Epithelial cell of prostate (primary cell): ENCODE results near the gene NUDT17.
"Not testable (repeated sequence)": the region's sequence is repeated elsewhere in the genome, so short reads cannot be mapped to it uniquely, and the experiment has no call there.

ENCODE experiments used
- DNase-seq: peaks from one replicate; pipeline ENCODE4 v3.0.0-alpha.2; 2011; ENCODE audit warnings: low read depth, low spot score
- H3K27ac ChIP-seq: fragments of 450-650 bp; 2 replicates; pipeline ENCODE4 v1.5.1; 2017; ENCODE audit warnings: mild to moderate bottlenecking

NUDT17 gene, protein sequence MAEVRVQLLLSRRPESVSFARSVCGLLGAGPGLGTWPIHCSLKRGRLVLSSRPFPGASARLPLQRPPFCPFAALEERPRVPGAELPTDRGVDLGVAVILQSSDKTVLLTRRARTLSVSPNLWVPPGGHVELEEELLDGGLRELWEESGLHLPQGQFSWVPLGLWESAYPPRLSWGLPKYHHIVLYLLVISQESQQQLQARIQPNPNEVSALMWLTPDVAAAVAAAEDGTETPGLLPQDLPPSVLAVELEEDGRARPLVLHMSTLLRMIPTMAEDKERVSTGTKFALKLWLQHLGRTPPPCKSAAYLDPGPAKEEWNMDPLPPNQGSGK

DNA sequence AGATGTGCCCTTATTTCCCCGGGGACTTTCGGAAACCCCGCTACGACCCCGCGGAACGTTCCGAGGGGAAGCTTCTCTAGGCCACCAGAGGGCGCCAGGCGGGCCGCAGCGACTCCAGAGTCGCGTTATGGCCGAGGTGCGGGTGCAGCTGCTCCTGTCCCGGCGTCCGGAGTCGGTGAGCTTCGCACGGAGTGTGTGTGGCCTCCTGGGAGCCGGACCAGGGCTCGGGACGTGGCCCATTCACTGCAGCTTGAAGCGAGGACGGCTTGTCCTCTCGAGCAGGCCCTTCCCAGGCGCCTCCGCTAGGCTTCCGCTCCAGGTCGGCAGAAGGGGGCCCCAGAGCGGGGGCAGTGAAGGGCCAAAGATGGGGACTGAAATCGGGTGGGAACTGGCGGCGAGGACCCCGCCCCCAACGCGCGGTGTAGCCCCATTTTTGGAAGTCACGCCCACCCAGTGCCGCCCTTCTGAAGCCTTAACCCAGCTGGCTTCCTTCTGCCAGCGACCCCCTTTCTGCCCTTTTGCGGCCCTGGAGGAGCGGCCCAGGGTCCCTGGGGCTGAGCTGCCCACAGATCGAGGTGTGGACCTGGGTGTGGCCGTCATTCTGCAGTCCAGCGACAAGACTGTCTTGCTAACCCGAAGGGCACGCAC is at the start of gene NUDT17:
Gene NUDT17, plus strand, starts transcription at position 117 of the 648 bp plus-strand sequence. Its CDS starts 11 bp downstream, at position 128.
- no peak for DNase-seq
- no peak within 1 kb of the TSS for H3K27ac ChIP-seq

DNA sequence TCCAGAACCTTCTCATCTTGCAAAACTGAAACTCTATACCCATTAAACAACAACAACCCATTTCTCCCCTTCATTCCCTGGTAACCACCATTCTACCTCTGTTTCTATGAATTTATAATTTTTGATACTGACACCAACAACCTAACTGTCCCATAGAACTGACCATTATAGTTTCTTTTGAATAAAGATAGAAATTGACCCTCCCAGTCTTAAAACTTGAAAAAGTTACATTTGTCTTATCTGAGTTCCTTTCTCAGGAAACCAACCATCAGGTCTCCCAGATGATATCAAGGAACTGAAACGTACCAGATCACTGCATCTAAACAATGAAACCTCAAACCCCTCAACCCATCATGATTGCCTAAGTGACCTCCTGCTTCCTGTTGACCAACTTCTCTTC is 48.7 kb upstream of the NUDT17 start:
- H3K27ac ChIP-seq: no peak overlapping the region
- no peak for DNase-seq

DNA sequence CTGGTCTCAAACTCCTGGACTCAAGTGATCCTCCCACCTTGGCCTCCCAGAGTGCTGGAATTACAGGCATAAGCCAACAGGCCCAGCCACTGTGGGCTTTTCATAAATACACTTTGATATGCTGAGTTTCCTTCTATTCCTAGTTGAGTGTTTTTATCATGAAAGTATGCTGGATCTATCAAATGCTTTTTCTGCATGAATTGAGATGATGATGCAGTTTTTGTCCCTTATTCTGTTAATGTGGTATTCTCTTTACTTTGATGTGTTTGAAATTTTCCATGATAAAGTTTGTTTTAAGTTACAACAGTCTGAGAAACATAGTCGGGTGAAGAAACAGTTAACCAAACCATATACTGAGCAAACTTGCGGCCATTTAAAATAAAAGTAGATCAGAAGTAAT is 45.6 kb upstream of the NUDT17 start:
- no peak overlapping the region for H3K27ac ChIP-seq
- DNase-seq: no peak

DNA sequence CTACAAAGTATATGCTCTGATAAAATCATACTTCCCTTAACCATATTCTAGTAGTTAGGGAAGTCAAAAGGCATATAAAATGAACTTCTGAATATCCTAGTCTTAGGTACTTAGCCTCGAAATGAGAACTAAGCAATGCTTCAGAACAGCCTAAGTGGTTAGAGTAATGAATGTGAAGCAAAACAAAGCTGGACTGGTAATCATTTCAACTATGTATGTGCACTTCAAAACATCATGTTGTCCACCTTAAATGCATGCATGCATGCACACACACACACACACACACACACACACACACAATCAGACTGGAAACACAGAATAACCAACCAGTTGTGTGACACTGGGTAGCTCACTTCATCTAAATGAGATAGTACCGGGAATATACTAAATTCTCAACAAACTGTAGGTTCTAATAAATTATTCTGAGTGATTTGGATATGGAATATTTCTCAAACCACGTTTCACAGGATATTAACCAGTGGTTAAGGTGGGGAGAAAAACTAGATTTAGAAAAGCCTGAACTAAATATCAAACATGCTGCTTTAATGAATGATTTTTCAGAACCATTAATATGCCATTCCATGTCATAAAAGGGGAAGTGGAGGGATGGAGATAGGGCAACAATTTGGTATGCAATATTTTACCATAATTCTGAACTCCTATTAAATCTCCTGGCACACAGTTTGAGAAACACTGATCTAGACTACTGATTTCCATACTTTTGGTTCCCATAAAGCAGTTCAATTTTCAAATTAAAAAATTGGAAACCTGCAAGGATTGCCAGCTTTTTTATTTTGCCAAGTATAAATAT is 41.0 kb upstream of the NUDT17 start:
- H3K27ac ChIP-seq: no peak overlapping the region
- DNase-seq: no peak

DNA sequence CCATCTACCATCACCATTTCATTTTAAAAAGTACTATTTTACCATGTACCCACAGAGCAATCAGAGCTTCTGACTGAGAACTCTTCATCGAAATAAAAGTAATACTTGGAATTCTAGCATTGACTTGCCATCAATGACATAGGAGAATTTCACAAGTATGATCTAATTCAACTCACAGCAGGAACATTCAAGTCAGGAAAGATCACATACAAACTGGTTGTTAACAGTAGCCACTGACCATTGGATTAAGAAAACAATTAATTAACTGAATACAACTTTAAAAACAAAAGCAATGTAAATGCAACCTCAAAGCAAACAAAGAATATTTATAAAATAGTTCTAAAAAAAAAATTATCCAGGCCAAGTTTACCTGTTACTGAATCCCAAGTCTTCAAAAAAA is 40.4 kb upstream of the NUDT17 start:
- DNase-seq: no peak
- no peak overlapping the region for H3K27ac ChIP-seq

DNA sequence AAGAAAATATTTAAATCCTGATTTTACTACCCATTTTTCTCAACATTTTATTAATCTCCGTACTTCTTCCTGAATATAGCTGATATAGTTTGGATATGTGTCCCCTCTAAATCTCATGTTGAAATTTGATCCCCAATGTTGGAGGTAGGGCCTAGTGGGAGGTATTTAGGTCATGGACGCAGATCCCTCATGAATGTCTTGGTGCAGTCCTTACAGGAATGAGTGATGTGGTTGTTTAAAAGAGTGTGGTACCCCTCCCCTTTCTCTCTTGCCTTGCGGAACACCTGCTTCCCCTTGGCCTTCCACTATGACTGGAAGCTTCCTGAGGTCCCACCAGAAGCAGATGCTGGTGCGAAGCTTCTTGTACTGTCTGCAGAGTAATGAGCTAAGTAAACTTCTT is 39.0 kb upstream of the NUDT17 start:
- DNase-seq: no peak
- no peak overlapping the region for H3K27ac ChIP-seq

DNA sequence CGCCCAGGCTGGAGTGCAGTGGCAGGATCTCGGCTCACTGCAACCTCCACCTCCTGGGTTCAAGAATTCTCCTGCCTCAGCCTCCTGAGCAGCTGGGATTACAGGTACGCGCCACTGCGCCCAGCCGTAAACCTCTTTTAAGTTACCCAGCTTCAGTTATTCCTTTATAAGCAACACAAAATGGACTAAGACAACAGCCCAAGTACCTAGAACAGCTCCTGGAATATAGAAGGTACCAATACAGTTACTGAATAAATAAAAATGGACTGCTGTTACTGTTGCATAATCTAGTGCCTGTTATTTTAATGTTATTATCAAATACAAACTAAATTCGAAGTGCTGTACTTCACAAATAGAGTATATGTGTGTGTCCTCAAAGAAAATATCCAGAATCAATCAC is 38.6 kb upstream of the NUDT17 start:
- DNase-seq: no peak
- no peak overlapping the region for H3K27ac ChIP-seq

DNA sequence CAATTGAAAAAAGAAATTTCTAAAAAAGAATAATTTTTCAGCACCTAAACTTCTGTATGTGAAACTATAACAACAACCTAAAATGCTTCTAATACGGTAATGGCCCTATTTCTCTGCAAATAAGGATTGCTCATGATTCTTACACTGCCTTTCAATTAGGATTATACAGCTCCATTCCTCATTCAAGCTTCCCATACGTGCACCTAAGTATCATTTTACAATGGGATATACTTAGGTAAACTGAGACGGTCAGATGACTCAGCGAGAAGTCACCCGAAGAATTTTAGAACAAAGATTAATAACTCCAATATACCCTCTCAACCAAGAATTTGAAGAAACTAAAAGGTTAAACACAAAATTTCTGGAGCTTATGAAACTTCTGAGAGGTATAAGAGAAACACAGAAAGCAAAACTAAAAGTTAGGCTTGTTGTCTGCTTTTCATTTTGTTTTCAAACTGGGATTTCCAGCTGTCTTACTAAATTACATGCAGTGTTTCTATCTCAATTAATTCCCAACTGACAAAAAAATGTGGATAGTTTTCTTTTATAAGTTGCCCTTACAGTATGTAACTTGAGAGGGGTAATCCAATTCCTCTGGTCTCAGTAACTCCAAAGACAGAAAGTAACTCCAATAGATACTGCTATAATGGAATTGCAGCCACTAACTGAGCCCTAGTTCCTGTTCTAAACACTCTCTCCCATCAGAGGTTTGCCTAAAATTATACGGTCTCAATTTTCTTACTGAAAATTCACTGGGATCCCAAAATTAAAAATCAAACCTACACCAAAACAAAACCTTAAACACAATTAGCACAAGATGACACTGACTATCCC is 32.2 kb upstream of the NUDT17 start:
- not testable (repeated sequence) for H3K27ac ChIP-seq, DNase-seq

DNA sequence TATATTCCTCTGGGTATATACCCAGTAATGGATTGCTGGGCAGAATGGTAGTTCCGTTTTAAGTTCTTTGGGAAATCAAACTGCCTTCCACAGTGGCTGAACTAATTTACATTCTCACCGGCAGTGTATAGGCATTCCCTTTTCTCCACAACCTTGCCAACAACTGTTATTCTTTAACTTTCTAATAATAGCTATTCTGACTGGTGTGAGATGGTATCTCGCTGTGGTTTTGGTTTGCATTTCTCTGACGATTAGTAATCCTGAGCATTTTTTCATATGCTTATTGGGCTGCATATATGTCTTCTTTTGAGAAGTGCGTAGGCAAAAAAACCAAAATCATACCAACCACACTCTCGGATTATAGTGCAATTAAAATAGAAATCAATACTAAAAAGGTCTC is 27.3 kb upstream of the NUDT17 start:
- DNase-seq, H3K27ac ChIP-seq: not testable (repeated sequence)

DNA sequence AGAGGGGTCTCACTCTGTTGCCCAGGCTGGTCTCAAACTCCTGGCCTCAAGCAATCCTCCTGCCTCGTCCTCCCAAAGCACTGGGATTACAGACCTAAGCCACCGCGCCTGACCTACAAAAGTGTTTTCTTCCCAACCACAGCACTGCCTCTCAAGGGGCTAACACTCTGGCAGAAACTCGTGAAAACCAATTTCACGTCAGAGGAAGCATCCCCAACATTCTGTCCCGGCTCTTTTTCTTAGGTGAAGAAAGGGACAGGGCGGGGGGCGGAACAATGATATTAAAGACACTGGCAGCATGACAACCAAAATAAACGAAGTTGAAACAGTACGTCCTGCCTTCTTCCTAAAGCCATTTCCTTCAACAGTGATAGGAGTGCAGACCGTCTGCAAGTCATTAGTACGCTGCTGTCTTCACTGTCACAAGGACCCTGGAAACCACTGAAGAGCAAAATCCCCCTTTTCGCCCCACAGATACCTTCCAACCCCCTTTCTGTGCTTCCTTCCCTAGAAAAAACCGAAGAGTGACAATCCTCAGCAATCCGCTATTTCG is 22.6 kb upstream of the NUDT17 start:
- not testable (repeated sequence) for DNase-seq, H3K27ac ChIP-seq

DNA sequence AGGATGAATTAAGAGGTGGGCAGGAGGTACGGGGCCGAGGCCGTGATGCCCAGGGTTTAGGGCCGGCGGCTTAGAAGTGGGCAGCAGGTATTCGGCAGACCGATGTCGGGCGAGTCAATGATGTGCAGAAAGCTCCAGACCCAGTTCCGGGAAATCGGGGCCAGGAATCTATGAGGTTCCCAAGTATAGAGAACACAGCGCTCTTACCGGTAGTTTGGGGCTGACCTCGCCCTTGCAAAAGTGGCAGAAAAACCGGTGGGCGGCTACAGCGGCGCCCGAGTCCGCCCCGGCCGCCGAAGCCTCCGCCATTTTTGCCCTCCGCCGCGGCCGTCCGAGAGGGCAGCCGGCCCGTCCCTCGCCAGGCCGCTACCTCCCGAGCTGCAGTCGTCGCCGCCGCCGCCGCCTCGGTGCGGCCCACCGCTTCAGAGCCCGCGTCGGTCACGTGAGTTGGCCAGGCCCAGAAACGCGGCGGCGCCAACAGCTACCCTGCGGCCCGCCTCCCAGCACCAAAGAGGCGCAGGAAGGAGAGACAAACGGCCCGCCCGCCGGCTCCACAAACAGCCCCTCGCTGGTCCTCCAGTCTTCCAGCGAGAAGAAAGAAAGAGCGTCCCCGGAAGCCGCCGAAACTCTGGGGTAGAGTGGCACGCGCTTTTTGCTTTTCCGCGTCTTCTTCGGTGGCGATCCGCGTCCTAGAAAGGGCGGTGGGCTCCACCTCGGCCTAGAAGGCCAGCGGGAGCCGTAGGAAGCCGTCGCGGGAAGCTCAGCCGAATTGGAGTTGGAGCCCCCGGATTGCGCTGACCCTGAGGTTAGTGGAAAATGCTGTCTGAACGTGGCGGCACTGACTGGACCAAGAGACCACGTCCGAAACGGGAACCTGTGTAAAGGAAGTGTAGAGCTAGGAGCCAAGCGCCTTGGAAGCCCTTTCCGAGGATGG is 21.6 kb upstream of the NUDT17 start, which contains the start of the genes POLR3C and RNF115:
Gene POLR3C, plus strand, starts transcription at position 636 of the 934 bp plus-strand sequence. CDS start 1,577 bp downstream, outside the sequence.
Gene RNF115, minus strand, starts transcription at position 531 of the 934 bp plus-strand sequence. Its CDS starts 222 bp downstream, at position 309.
- no peak for DNase-seq
- peak within 1 kb of the TSS; percentile 81 for H3K27ac ChIP-seq

DNA sequence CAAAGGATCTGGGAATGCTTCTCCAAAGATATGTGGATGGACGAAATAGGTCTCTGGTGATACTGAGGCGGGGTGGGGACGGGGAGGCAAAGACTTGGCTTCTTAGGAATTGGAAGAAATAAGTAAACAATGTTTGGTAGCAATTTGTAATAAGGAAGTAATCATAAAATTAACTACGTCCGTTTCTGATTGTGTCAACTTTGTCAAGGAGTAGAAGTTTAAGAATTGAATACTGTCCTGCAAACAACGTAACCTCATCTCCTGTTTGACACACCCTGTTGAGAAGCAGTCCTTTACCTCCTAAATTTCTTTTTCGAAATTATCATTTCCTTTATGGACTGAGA is 21.0 kb upstream of the NUDT17 start:
- no peak for DNase-seq
- H3K27ac ChIP-seq: peak overlapping the region; percentile 81

DNA sequence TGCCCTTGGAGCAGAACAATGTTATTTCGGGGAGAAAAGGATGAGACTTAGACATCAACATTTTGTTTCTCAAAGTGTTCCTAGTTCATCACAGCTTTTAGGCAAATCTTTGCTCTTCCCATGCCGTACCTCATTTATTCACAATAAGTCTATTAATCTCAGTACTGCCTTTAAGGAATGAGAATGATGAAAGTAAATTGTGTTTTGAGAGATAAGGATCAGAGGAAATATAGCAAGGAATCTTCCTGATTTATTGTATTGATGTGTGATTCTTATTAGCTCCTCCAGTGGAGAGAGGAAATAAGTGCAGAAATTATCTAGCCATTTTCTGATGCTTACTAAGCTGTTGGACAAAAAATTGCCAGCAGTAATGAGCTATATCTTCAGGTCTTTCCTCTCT is 19.4 kb upstream of the NUDT17 start:
- no peak for DNase-seq
- H3K27ac ChIP-seq: no peak overlapping the region

DNA sequence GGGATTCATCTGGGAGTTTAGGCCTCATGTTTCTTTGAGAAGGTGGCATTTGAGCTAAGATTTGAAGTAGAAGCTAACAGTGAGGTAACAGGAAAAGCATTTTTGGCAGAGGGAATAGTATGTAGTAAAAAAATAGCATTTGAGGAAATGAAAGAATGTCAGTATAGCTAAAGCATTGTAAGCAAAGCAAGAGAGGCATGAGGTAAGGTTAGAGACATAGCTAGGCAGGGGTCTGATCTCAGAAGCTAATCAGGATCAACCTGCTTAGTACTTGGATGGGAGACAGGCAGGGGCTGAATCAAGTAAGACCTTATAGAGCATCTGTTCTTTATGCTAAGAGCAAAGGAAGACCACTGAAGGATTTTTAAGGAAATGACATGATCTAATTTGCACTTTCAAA is 17.5 kb upstream of the NUDT17 start:
- H3K27ac ChIP-seq: no peak overlapping the region
- no peak for DNase-seq

DNA sequence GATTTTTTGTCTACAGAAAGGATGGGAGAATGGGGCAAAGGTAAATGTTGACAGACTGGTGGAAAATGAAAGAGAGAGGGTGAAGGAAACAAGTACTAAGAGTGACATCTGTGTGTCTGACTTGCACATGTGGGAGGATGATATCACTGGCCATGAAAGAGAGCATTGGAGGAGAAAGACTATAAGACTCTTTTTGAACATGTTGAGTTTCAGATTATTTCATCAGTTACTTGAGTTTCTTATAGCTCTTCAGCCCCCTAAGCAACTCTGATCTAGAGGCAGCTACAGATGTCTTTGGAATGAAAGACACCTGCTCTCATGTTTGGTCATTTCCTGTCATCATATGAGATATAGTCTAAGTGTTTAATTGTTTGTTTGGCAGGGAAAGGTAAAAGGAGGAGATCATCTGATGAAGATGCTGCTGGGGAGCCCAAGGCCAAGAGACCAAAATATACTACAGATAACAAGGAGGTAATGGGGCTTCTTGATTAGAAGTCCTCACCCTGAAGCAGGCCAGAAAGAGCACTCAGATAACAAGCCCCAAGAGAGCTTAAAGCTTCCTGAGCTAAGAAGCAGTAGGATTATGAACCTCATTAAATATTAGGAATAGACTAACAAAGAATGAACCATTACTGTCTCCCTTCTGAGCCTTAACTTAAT is 16.9 kb upstream of the NUDT17 start:
- H3K27ac ChIP-seq: no peak overlapping the region
- DNase-seq: no peak

DNA sequence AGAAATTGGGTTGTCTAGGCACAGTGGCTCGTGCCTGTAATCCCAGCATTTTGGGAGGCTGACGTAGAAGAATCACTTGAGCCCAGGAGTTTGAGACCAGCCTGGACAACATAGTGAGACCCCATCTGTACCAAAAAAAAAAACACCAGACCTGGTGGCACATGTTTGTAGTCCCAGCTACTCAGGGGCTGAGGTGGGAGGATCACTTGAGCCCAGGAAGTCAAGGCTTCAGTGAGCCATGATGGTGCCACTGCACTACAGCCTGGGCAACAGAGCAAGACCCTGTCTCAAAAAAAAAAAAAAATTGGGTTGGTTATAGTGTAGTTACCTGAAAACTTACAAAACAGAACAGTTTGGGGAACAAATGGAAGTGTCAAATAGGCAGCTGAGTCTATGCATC is 14.6 kb upstream of the NUDT17 start:
- H3K27ac ChIP-seq: not testable (repeated sequence)

DNA sequence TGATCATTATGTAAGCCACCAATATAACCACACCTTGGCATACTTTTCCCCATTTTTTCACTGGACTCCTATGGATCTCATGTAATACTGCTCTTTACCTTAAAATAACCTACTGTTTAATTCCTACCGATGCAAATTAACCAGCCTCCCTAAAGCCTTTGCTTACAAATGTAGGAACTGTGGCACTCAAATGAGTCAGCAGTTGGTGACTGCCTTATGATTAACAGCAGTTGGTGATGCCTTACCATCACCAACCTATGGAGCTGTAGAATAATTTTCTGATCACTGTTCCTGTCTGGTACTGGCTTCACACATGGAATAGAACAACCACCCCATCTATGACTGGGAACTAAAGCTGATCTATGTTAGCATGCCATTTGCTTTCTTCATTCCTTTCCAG is 7.8 kb upstream of the NUDT17 start:
- no peak overlapping the region for H3K27ac ChIP-seq
- DNase-seq: no peak

More for the DNA sequence above, 14.6 kb upstream of the NUDT17 start:
- DNase-seq: not testable (repeated sequence)

DNA sequence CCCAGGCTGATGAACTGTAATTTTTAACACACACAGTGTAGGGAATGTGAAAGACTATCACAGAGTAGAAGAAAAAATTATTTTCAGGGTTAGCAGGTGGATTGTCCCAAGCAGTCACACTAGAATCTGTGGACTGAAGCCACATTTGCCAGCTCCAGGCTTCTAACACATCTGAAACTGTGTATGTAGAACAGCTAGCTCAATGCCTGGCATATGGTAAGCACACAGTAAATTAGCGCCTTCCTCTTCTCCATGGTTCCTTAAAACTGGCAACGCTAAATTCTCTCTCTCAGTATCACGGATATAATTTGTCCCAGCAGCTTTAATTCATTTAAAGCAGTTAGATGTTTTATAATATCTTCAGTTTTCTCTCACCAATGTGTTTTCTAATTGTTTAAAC is 2.4 kb upstream of the NUDT17 start:
- DNase-seq: no peak
- H3K27ac ChIP-seq: no peak overlapping the region
